Measurements from ENCODE around the gene DACT2.
A peak's percentile ranks its signal among the peaks of the same experiment; 100 is the strongest.
"Not testable (repeated sequence)": the region's sequence is repeated elsewhere in the genome, so short reads cannot be mapped to it uniquely, and the experiment has no call there.

Gene DACT2, protein sequence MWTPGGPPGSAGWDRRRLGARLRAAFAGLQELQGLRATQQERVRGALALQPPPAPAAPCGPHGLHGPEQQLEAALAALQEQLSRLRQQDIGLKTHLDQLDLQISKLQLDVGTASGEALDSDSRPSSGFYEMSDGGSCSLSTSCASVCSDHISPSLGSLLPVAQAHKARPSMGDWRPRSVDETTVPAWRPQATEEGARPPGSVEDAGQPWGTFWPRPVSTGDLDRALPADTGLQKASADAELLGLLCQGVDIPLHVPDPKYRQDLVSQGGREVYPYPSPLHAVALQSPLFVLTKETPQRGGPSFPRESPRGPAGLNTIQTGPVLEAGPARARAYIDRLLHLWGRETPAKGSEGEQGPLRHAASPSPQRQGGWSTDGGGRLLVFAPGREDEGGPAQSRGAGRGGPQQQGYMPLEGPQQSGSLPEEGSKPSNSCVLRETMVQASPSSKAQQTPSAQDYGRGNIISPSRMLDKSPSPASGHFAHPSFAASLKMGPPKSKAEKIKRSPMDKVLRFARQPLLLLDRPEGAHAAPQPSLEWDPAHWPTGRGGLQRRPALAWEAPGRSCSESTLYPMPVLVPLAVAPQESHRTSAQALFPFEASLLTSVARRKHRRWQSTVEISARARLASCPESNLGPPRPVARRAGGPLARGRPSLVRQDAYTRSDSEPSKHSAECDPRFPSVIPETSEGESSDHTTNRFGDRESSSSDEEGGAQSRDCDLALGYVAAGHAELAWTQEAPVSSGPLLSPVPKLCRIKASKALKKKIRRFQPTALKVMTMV

DNA sequence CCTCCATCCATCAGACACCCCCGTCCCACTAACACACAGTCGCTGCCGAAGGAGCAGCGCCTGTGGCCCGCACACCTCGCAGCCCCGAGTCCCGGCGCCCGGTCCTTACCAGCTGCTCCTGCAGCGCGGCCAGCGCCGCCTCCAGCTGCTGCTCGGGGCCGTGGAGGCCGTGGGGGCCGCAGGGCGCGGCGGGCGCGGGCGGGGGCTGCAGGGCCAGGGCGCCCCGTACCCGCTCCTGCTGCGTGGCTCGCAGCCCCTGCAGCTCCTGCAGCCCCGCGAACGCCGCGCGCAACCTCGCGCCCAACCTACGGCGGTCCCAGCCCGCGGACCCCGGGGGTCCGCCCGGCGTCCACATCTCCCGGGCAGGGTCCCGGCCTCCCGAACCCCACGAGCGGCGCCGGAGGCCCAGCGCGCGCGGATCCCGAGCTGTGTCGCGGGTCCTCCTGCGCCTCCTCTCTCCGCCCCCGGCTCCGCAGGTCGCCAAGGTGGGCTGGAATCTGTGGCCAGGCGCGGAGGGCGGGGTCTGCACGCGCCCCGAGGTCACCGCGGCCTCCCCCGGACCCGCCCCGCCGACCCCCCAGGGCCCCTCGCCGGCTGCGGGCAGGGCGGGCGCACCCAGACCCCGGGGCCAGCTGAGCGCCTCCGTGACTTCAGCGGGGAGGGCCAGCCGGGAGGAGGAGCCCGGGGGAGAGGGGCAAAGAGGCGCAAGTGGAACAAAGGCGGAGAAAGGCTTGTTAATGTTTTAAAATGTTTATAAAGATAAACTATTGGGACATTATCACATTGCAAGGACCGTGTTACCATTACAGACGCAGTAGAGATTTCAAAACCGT, at the start of gene DACT2:
Gene DACT2 (minus strand): TSS at position 499 of the 833 bp plus-strand sequence. CDS start 144 bp downstream, at position 355.
- peak; percentile 53 for DNase-seq (ENCODE audit: low spot score)

- no peak for DNase-seq (ENCODE audit: low spot score)
Measured at GRCh38 chr6:168368936-168369335, 49.4 kb upstream of the DACT2 start.

GRCh38 chr6:168368066-168368820, 48.7 kb upstream of the DACT2 start:
- no peak for DNase-seq (ENCODE audit: low spot score)

- no peak for DNase-seq (ENCODE audit: low spot score)
Measured at GRCh38 chr6:168367285-168367751, 47.7 kb upstream of the DACT2 start.

- no peak for DNase-seq (ENCODE audit: low spot score)
Measured at GRCh38 chr6:168366473-168366872, 46.9 kb upstream of the DACT2 start.

DNA sequence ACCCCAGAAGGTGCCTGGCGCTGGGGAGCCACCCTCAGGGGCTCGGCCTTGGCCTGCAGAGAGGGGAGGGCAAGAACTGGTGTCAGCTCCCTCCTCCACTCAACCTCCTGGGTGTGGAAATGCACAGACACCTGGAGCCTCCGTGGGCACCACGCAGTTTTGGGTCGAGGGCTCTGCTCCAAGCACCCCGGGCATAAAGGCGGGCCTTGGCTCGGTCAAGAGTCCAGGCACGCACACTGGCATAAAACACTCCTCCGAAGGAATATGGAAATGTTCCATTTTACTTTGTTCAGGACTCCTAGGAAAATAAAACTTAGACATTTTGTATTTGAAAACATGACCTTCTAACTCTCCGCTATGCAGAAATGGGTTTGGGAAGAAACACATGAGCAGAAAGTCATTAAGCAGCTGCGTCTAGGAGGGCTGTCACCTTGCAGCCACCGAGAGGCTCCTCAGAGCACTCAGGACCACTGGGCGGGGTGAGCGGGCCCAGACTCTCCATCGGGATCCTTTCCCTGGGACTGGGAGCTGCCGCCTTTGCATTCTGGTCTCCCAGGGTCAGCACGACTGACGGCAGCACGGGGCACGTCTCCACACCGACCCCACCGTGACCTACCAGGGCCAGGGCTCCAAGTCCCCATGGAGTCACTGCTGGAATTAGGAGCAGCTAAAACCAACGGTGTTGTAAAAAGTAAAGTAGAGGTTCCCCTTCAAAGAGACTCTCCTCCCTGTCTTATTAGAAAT, 46.0 kb upstream of the DACT2 start:
- DNase-seq (ENCODE audit: low spot score): no peak

- DNase-seq (ENCODE audit: low spot score): no peak
Measured at GRCh38 chr6:168364793-168365421, 45.3 kb upstream of the DACT2 start.

GRCh38 chr6:168363811-168364792, 44.5 kb upstream of the DACT2 start:
- no peak for DNase-seq (ENCODE audit: low spot score)

DNA sequence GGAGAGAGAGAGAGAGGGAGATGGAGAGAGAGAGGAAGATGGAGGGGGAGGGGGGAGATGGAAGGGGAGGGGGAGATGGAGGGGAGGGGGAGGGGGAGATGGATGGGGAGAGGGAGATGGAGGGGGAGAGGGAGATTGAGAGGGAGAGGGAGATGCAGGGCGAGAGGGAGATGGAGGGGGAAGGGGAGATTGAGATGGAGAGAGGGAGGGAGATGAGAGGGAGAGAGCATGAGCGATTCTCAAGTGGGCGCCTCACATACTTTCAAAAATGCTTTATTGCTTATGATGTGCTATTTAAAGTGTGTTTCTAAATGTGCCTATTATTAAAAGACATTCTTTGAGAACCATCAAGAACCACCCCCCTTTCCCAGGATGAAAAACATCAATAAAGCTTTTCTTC, 43.7 kb upstream of the DACT2 start:
- no peak for DNase-seq (ENCODE audit: low spot score)

DNA sequence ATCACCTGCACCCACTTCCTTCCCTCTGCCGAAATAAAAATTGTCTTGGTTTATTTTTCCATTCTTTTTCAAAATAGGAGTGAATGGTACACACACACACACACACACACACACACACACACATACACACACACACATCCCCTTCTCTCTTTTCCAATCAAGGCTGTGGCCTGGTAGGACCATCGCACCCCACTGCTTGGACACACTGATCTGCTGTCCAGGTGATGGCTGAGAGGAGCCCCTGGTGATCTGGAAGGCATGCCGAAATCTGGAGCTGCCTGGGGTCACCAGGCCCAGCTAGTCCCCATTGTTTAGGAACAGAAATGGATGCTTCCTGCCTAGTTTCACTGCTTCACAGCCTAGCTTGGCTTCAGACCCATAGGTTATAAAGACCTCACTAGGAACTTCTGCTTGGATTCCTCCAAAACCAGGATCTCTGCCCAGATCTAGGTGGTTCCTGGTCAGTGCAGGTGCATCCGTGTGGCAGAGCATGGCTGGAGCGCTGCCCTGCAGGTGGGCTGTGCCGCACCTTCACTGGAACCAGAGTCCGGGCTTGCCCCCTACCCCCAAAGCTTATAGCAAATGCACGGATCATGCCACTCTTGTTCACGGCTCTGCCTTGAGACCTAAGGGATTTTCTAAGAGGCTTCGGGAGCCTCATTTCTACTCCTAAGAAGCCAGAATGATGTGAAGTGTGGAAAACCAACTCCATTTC, 42.9 kb upstream of the DACT2 start:
- no peak for DNase-seq (ENCODE audit: low spot score)

- DNase-seq (ENCODE audit: low spot score): no peak
Measured at GRCh38 chr6:168361766-168362165, 42.2 kb upstream of the DACT2 start.

- DNase-seq (ENCODE audit: low spot score): no peak
Measured at GRCh38 chr6:168359794-168360193, 40.2 kb upstream of the DACT2 start.

DNA sequence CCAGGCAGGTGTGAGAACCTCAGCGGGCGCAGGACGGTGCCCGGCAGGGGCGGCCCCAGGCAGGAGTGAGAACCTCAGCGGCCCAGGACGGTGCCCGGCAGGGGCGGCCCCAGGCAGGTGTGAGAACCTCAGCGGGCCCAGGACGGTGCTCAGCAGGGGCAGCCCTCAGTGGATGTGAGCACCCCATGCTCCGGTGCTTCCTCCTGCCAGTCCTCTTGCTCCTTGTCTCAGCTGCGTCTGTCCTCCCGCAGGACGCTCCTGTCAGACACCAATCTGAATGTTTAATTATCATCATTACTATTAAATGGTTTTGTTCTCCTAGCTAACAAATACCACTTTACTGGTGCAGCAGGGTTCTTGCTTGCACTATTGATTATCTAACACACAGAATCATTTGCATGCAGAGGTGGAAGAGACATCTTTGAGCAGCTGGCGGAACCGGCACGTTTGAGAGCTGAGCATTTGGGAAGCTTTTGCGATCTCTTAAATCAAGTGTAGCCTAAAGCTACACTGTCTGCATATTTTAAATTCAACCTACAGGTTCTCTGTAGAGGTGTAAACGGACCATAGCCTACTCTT, 39.4 kb upstream of the DACT2 start:
- no peak for DNase-seq (ENCODE audit: low spot score)

DNA sequence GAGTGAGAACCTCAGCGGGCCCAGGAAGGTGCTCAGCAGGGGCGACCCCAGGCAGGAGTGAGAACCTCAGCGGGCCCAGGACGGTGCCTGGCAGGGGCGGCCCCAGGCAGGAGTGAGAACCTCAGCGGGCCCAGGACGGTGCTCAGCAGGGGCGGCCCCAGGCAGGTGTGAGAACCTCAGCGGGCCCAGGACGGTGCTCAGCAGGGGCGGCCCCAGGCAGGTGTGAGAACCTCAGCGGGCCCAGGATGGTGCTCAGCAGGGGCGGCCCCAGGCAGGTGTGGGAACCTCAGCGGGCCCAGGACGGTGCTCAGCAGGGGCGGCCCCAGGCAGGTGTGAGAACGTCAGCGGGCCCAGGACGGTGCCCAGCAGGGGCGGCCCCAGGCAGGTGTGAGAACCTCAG, 37.3 kb upstream of the DACT2 start:
- not testable (repeated sequence) for DNase-seq (ENCODE audit: low spot score)

- peak; percentile 84 for DNase-seq (ENCODE audit: low spot score)
Measured at GRCh38 chr6:168355716-168356522, 36.3 kb upstream of the DACT2 start.

GRCh38 chr6:168354338-168354737, 34.8 kb upstream of the DACT2 start:
- no peak for DNase-seq (ENCODE audit: low spot score)

DNA sequence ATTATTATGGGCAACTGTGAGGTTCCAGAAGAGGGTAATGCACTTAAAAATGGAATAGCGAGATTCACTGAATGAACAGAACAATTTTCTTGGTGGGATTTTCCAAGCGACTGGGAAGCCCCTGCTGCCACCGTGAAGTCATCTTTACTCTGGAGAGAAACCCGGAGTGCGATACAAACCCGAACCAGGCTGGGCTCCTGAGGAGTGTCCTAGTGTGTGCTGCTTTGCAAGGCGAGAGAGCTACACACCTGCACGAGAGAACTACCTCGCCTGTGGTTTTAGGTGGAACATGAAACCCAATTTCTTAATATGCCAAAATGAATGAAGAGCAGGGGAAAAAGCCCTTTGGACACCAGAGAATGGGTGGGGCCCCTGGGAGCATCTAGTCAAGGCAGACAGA, 33.5 kb upstream of the DACT2 start:
- no peak for DNase-seq (ENCODE audit: low spot score)
